ENCODE measurements around the gene HRNR.

DNA sequence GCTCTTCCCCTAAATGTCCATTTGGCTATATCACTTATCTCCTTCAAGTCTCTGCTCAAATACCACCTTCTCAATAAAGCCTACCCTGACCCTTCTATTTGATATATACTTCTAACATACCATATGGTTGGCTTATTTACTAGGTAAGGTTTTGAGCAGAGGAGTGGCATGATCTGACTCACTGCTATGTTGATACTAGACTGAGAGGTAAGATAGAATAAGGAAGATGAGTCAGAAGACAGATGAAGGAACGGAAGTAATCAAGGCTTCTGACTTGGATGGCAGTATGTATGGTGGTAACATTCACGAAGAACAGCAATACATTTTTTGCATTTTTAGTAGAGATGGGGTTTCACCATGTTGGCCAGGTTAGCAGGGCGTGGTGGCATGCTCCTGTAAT, 4.8 kb upstream of the HRNR start:
- no peak for TF ChIP-seq POLR2A (IDR thresholded peaks at IDR 0.05; ENCODE audit: low read length)
- no peak for TF ChIP-seq GATA1 (IDR thresholded peaks at IDR 0.05; ENCODE audit: low read depth, low read length)
